Measurements from ENCODE around the gene HTR2B.
"Not testable (repeated sequence)": the region's sequence is repeated elsewhere in the genome, so short reads cannot be mapped to it uniquely, and the experiment has no call there.

The HTR2B gene

DNA sequence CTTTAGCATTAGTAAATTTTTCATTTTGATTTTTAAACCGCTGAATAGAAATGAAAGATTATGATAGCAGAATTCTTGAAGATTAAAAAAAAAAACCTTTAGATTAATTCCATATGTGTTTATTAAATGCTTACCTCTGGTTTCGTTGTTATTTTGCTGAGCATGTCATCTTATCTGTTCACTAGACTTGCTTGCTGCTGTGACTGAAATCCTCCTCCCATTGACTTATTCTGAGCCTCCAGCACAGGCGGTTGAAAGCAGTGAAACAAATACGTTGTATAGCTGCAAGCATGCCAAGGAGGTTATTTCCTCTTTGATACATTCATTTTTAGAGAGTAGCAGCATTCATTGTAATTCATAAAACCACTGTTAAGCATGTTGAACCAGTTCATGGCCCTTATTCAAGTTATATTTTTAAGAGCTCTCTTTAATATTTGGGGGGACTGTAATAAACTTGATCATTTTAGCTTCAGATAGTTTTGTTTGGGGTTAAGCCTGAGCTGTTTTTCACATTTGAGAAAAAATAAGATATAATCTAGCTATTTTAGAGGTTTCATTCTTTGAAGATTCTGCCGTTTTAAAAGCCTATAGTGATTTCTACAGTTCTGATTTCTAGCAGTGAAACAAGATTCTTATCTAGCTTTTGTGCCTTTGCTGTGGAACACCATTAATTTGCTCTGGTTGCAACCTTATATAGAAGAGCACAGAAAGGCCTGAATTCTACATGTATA lies at the start of gene HTR2B:
HTR2B (minus strand) TSS at position 205 of the 731 bp plus-strand sequence. CDS start 1,278 bp downstream, outside the sequence.
- no peak for DNase-seq

DNA sequence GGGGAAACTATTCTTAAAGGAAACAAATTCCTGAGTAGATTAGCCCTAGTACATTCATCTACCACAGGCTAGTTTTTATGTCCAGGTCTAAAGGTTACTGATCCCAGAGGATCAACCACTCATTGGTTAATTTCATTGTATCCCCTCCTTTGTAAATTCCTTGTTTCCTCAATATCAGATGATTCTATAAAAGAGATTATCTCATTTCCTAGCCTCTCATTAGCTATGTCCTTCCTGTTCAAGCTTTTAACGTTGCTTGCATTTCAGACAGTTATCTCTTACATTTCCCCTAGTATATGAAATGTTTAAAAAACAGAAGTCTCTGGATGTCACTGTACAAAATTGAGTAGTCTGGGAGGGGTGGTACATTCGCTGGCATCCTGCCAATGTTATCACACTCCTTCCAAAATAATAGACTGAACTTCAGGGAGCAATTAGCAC lies 49.4 kb upstream of the HTR2B start:
- no peak for DNase-seq

DNA sequence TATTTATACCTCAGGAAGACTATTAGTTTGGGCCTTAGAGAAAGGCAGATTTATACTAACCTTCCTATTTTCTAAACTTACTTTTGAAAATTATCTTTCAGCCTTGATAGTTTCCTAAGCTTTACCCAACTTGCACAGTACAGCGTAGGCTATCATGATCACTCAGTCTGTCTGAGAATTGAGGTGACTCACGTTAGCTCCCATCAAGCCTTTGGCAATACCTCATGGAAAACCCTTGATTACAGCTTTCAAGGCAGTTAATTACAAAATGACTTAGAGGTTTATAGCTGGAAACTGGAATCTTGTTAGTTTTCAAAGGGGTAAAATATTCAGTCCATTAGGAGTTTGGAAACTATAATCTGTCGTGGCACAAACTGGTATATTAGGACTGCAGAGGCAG lies 47.2 kb upstream of the HTR2B start:
- no peak for DNase-seq

DNA sequence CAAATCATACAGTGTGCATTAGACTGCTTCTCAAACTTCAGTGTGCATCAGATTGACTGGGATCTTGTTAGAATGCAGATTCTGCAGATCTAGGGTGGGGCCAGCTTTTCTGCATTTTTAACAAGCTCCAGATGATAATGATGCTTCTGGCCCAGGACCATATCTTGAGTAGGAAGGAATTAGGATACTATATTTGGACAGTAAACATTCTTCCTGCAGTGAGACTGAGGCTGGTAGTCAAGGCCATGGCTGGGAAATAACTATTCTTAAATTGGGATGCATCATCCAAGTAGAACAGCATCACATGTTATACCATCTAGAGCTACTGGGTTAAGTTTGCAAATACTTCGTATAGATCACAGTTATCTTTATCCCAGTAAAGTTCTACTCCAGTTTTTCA lies 45.2 kb upstream of the HTR2B start:
- no peak for DNase-seq

DNA sequence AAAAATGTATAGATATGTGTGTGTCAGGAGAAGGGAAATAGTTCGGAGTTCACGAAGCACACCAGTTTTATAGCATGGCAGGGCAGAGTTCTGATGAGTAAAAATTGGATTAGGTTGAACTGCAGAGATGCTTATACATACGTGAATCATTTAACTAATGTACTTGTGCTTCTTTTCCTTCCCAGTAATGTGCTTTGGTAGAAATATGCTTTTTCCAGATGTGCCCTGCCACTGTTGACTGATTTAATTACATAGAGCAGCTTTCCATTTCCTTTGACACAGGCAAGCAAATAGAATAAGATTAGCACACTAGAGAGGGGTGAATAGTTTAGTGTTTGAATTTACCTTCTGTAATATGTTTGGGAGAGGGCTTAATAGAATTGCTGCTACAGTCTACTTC lies 44.6 kb upstream of the HTR2B start:
- no peak for DNase-seq

DNA sequence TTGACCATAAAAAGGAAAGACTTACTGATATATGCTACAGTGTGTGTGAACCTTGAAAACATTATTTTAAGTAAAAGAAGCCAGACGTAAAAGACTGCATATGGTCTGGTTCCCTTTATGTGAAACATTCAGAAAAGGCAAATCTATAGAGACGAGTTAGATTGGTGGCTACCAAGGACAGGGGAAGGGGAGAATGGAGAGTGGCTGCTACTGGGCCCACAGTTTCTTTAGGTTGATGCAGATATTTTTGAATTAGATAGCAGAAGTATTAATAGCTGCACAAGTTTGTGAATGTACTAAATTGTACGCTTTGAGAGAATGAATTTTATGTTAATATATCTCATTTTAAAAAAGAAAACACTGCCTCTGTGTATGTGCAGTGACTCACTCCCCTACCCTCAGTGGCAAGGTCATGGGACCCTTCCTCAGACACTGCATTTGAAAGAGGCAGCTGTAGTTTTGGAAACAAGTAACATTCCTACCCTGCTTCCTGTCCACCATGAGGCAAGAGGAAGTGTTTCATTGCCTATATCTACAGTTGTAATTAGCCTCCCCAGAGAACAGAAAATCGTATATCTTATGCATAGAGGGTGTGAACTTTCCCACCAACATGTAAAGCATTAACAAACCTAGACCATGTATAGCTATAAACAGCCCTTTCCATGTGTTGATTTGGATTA lies 43.8 kb upstream of the HTR2B start:
- DNase-seq = no peak

DNA sequence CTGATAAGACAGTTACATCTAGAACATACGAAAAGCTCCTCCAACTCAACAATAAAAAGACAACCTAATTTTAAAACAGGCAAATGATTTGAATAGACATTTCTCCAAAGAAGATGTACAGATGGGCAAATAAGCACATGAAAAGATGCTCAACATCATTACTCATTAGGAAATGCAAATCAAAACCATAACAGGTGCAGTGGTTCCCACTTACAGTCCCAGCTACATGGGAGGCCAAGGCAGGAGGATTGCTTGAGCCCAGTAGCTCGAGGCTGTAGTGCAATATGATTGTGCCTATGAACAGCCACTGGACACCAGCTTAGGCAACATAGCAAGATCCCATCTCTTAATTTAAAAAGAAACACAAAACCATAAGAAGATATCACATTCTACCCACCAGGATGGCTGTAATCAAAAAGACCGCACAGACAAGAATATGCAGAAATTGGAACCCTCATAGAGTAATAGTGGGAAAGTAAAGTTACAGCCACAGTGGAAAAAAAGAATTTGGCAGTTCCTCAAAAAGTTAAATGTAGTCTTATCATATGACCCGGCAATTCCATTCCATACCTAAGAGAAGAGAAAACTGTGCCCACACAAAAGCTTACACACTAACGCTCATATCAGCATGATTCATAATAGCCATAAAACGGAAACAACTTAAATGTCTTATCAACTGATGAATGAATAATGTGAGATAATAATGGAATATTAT lies 43.1 kb upstream of the HTR2B start:
- no peak for DNase-seq

DNA sequence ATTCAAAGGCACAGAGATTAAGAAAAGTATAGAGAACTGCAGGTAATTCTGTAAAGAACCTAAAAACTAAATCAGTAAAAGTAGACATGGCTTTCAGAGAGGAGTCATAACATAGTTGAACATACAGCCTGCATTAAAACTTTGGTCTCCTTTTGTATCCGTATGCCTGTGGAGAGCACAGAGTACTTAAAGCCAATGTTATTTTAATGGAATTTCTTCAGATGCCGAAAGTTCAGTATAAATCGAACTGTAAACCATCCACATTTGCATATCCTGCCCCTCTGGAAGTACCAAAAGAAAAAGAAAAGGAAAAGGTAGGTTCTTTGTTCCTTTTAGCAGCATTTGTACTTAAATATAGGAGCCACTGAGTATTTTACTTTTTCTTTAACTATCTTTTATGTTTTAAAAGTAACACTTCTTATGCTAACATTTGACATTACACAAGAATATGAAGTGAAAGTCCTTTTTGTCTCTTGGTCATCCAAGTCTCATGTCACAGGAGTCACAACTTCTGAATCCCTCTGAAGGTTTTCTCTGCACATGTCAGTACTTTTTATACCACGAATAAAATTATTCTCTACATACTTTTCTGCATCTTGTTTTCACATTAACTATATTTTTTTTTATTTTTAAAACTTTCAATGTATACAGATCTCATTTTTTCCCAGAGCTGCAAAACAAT lies 38.7 kb upstream of the HTR2B start:
- DNase-seq = no peak

DNA sequence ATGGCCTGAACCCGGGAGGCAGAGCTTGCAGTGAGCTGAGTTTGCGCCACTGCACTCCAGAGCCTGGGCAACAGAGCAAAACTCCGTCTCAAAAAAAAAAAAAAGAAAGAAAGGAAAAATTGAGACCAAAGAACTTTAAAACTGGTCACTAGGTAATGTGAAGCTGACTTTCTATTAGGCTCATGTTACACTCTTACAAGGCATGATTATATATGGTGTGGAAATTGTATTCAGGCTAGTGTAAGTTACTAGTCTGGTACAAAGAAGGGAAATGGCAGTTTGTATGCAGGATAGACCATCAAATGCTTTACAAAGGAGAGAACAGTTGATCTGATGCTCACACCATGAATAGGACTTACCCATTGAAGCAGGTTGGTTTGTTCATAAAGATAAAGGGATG lies 38.2 kb upstream of the HTR2B start:
- no peak for DNase-seq

DNA sequence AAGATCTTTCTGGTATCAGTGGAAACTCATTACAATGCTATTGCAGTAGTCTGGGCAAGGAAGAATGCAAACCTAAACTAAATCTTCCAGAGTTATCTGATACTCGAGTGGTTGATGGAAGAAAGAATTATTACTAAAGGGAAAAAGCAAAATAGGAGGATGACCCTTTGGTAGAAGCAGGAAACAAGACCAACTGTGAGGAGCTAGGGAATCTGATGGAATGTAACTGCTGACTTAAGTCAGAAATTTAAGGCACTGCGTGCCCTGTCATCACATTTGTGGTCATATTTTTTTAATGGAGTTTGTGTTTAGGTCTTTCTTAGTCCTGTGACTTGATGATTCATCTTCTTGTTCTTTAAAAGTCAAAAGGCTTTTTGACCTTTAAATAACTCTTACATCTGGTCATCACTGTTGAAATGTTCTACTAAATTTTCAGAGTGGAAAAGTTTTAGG lies 37.1 kb upstream of the HTR2B start:
- no peak for DNase-seq

DNA sequence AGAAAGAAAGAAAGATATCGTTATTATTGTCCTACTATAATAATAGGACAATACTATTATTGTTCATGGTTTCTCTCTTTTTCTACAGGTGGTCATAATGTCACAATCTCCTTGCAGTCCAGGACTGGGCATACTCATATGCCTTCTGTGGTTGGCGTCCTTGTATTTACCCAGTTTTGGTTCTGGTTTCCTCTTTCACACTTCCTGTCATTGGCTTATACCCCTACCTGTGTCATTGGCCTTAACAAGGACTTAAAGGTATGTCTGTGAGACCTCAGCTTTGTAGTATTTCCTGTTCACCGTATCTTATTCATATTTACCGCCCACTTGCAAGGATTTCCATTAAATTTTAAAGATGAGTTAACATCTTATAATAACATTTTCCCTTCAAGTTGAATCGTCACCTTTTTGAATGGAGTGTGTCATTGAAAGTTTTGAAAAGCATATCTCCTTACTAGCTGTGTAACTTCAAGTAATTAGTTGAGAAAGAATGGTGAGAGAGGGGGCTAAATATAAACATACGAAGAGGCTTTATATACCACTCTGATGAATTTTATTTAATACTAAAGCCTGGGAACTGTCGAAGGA lies 36.5 kb upstream of the HTR2B start:
- no peak for DNase-seq

DNA sequence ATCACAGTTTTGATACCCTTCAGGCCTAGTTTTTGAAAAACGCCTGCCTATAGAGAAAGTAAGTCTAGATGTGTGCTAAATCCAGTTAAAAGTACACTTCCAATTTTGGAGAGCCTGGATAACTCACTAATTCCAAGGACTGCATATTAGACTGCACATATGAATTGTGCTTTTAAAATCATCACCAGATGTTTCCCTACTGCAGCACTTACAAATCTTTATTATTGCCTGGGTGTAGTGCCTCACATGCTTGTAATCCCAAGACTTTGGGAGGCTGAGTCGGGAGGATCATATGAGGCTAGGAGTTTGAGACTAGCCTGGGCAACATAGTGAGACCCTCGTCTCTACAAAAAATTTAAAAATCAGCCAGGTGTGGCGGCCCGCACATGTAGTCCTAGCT lies 35.9 kb upstream of the HTR2B start:
- no peak for DNase-seq

DNA sequence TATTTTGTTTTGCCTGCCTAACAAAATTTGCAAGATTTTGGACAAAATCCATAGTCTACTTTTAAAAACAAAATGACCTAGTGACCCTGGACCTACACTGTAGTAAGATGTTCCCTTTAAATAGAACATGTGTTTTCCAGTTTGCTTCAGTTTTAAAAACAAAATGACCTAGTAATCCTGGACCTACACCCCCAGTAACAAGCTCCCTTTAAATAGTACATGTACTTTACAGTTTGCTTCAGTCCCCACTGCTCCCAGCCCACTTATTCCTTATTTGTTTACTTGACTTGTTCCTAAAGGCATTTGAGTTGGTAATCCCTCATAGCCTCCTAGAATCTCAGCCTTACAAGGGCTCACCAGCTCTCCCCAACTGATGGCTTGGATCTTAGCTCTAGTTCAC lies 34.5 kb upstream of the HTR2B start:
- no peak for DNase-seq

DNA sequence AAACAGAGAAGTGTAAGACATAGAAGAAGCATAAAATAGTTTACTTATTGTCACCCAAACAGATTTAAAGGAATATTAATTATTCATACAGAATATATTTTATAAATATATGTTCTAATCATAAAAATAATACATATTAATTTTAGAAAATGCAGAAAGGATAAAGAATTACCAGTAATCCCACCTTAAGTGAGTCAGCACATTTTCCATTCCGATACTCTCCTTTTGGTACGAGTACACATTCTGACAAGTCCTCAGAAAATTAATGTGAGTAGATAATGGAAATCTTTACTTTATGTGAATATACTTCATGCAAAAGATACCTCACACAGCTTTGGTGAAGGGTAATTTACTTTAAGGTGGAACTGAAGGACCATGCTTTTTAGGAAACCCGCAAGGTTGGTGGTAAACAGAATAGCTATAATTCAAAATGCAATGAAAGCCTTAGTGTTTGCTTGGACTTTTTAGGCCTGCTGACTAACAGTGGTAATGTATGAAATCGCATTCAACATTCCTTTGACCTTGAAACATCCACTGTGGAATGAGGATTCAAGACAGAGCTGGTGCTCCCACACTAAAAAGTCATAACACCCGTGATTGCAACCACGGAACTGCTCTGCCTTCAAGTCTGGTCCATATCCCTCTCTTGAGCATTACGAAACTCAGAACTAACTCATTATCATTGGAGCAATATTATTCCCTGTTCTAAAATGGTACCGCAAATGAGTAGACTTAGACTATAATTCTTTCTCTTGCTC lies 28.1 kb upstream of the HTR2B start:
- no peak for DNase-seq

DNA sequence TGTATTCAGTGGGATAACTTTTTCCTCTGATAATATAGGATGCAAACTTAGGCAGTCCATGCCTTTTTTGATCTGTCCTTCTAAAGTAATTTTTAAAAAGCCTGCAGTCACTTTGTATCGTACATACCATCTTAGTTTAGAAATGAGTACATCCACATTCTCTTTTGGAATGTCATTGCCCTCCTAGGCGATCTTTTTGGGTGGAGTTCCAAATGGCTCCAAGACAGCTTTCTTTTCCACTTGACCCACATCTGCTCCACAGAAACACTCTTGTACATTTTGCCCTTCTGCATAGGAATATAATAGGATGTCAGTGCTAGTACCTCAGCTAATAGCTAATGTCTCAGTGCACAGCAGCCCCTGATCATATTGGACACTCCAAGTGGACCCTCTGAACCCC lies 21.8 kb upstream of the HTR2B start:
- no peak for DNase-seq

DNA sequence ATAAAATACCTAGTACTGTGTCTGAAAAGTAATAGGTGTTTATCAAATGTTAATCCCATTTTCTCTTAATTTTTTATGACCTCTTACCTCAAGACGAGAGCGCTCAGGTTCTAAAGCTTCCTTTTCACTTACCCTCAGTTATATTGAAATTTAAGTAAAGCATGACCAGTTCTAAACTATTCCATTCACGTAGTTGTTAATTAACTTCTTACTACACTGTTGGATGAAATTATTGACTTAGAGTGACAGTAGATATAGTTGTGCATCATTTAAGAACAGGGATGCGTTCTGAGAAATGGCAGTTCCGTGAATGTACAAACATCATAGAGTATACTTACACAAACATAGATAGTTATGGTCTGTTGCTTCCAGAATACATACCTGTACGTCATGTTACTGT lies 20.1 kb upstream of the HTR2B start:
- DNase-seq = no peak

DNA sequence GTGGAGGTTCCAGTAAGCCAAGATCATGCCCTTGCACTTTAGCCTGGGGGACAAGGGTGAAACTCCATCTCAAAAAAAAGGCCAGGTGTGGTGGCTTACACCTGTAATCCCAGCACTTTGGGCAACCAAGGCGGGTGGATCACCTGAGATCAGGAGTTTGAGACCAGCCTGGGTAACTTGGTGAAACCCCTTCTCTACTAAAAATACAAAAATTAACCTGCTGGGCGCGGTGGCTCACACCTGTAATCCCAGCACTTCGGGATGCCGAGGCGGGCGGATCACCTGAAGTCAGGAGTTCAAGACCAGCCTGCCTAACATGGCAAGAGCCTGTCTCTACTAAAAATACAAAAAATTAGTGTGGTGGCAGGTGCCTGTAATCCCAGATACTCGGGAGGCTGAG lies 16.0 kb upstream of the HTR2B start:
- DNase-seq = not testable (repeated sequence)

DNA sequence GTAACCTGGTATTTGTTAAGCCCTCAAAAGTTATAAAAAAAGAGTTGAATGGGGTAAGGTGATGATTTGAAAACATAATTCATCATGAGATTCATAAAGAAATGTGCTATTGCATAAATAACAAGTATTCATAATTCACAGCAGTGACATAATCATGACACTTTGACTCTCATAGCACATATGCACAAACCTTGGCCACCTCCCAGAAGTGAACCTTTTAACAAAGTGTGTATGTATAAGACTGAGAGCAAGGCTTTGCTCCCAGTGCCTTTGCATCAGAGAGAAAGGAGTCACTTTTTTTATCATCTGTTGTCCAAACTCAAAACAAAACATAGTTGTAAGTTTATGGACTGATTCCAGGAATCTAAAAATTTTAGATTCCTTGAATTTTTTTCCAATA lies 15.0 kb upstream of the HTR2B start:
- DNase-seq = peak; percentile 12

DNA sequence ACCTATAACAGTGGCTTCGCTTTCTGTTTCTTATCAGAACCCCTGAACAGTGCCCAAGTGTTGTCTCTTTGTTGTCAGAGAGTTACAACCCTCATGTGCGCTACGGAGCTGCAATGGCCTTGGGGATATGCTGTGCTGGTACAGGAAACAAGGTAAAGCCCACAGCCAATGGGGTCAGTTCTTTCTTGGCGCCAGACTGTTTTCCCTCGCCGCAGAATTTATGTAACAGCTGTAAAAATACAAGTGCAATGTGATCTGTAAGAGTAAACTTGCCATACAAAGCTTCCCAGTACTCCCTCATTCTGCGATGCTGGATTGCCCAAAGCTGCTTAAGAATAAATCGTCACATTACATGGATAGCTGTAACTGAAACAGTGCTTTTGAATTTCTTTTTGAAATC lies 13.9 kb upstream of the HTR2B start:
- peak; percentile 94 for DNase-seq

DNA sequence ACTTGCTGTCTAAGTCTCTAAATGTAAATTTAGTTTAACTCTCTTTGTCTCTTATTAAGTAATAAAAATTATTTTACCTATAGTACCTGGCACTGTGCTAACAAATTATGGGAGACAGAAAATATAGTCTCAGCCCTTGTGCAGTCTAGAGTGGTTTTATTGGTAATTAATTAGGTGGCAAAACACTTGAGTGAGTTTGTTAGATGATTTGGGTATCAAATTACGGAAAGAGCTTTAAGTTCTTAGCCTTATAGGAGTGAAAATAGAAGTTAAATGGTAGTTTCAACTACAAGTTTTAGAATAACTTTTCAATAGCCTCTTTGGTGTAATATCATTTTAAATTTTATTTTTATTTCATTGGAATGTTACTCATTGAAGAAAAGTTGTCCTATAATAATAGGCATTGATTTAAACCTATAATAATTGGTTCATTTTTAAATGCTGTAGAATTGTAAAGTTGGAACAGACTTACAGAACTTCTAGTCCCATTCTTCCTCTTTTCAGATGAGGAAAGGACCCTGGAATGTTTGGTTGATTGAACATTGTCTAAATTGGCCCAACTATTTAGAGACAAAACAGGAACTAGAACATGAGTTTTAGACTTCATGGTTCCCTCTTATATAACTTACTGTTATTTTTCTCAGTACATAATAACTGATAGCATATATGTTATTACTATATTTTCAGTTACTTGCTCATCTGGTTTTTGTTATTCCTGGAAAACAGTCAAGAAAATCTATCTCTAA lies 10.2 kb upstream of the HTR2B start:
- DNase-seq = no peak

DNA sequence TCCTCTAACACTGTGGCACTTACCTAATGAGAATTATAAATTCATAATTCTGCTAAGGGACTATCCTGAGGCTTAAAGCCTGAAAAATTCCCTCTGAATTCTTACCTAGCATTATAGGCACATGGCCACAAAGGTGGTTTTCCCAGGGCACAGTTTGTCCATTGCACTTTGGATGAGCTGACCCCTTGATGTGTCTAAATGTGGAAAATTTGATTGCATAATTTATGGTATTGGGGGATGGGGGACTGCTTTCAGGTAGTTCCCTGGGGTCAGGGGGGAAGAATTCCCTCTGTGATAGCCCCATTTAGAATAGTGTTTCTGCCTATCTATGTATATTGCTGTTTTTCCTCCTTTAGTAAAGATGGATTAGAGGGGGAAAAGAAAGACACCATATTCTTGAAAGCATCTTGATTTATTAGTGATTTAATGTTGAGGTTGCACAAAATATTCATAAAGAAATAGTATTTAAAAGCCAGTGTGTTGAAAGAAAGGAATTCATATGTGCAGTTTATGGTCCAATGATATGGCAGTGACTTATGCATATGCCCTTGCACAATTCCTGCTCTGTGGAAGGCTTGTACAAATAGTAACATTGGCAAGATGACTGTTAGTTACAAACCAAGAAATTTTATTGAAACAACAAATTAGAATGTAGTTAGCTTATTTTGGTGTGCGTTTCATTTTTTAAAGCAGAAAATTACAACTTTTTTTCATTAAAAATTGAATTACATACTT lies 8.7 kb upstream of the HTR2B start:
- no peak for DNase-seq
